Fibroblast of mammary gland (primary cell): ENCODE measurements around the gene ADCY9.

Experiments used
- DNase-seq: peaks from one replicate; pipeline ENCODE4 v3.0.0-alpha.2; 2010; ENCODE audit warnings: low read depth
- H3K4me3 ChIP-seq: 2 replicates; pipeline ENCODE4 v1.5.1; 2011; ENCODE audit warnings: low read depth, mild to moderate bottlenecking, low read length, moderate library complexity; ENCODE audit not compliant: control insufficient read depth
- TF ChIP-seq, protein P1 (sequence below): conservative IDR thresholded peaks from 2 replicates; pipeline ENCODE4 v1.5.1; 2011; ENCODE audit warnings: low read depth, low read length, inconsistent platforms; ENCODE audit not compliant: control insufficient read depth, insufficient read depth

Gene ADCY9

DNA sequence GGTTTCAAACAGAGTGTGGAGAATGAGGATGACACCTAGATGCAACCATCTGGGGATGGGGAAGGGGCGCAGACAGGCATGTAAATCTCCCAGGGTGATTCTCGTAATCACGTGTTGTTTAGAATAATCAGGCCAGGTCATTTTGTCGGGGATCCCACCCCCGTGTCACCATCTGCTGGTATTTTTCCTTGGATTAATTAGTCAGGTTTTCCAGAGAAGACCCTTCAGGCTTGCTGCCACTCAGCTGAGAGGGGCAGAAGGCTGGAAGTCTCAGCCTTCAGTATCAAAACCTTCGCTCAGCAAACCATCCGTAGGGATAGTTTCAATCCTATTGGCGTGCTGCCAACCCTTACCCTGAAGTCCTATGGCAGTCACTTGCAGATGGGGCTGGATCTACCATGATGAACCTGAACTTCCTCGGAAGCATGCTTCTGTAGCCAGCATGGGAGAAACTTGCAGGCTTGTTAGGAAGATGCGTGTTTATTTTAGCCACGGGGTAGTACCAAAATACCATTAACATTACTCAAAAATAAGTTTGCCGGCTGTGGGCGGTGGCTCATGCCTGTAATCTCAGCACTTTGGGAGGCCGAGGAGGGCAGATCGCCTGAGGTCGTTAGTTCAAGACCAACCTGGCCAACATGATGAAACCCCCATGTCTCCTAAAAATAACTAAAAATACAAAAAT, 7.5 kb upstream of the ADCY9 start:
- TF ChIP-seq, protein P1, sequence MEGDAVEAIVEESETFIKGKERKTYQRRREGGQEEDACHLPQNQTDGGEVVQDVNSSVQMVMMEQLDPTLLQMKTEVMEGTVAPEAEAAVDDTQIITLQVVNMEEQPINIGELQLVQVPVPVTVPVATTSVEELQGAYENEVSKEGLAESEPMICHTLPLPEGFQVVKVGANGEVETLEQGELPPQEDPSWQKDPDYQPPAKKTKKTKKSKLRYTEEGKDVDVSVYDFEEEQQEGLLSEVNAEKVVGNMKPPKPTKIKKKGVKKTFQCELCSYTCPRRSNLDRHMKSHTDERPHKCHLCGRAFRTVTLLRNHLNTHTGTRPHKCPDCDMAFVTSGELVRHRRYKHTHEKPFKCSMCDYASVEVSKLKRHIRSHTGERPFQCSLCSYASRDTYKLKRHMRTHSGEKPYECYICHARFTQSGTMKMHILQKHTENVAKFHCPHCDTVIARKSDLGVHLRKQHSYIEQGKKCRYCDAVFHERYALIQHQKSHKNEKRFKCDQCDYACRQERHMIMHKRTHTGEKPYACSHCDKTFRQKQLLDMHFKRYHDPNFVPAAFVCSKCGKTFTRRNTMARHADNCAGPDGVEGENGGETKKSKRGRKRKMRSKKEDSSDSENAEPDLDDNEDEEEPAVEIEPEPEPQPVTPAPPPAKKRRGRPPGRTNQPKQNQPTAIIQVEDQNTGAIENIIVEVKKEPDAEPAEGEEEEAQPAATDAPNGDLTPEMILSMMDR: no peak
- no peak overlapping the region for H3K4me3 ChIP-seq
- peak; percentile 57 for DNase-seq

DNA sequence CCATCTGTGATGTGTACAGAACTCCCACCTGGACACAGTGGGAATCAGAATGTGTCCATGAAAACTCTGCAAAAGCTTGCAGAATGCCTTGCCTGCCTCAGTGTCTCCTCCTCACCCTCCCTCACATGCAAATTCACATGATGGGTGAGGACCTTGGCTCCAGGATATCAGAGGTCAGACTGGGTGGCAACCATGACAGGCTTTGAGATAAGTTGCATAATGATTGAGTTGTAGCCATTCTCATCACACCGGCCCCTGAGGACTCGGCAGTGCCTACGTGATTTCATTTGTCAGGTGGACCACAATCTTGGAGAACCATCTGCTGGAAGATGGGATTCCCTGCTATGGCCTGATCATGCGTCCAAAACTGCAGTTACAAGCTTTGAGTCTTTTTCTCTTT, 3.9 kb upstream of the ADCY9 start:
- TF ChIP-seq, protein P1: no peak
- no peak for DNase-seq
- H3K4me3 ChIP-seq: no peak overlapping the region

DNA sequence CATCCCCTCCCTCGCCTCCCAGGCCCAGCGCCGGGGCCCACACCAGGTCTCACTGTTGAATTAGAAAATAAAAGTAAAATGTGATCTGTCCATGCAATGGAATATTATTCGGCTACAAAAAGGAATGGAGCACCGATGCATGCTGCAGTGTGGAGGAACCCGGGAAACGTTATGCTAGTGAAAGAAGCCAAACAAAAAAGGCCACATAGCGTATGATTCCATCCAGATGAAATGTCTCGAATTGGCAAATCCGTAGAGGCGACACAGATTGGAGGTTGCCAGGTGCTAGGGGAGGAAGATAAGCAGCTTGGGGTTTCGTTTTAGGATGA, 972 bp upstream of the ADCY9 start:
- TF ChIP-seq, protein P1: no peak
- peak overlapping the region; percentile 52 for H3K4me3 ChIP-seq
- DNase-seq: no peak

DNA sequence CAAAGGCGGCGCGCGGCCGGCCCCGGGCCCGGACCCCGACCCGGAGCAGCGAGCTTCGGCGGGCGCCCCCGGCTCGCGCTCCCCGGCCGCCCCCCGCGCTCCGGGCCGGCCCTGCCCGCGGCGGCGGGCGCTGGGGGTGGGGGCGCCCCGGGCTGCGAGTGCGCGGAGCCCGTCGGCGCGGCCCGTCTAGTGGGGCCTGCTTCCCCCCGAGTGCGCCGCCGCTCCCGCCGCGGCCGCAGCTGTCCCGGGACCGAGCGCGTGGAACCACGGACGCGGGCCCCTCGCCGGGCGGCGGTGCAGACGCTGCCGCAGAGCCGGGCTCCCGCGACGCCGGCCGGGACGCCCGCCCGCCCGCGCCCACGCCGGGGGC, 308 bp downstream of the ADCY9 start:
- peak overlapping the region; percentile 52 for H3K4me3 ChIP-seq
- no peak for DNase-seq
- TF ChIP-seq, protein P1: no peak

DNA sequence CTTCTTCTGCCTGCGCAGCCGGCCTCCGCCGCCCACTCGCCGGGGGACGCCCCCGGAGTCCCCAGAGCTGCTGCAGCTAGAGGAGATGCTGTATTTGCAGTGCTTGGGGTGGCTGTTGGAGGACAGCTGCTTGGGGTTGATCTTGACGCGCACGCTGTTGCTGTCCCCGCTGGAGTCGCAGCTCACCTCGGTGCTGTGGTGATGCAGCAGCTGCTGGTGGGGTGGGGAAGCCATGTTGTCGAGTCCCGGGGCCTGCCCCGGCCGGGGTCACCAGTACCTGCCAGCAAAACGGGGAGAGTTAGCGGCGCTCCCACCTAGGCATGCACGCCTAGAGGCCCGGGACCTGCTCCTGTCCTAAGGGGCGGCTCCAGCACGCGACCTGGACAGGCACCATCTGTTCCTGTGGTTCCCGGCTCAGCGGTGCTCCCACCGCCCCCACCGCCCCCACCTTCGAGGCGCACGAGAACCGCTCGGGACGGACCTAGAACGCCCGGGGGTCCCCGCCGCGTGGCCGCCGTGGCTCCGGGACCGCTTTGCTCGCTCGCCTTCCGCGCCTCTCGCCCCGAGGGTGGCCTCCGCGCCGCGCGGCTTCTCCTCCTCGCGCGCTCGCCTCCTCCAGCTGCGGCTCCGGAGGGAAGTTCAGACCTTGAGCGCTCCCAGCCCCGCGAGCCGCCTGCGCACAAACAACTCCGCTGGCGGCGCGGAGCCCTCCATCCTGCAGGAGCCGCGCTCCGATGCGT, 863 bp downstream of the ADCY9 start:
- DNase-seq: peak; percentile 60
- peak overlapping the region; percentile 52 for H3K4me3 ChIP-seq
- TF ChIP-seq, protein P1: no peak

DNA sequence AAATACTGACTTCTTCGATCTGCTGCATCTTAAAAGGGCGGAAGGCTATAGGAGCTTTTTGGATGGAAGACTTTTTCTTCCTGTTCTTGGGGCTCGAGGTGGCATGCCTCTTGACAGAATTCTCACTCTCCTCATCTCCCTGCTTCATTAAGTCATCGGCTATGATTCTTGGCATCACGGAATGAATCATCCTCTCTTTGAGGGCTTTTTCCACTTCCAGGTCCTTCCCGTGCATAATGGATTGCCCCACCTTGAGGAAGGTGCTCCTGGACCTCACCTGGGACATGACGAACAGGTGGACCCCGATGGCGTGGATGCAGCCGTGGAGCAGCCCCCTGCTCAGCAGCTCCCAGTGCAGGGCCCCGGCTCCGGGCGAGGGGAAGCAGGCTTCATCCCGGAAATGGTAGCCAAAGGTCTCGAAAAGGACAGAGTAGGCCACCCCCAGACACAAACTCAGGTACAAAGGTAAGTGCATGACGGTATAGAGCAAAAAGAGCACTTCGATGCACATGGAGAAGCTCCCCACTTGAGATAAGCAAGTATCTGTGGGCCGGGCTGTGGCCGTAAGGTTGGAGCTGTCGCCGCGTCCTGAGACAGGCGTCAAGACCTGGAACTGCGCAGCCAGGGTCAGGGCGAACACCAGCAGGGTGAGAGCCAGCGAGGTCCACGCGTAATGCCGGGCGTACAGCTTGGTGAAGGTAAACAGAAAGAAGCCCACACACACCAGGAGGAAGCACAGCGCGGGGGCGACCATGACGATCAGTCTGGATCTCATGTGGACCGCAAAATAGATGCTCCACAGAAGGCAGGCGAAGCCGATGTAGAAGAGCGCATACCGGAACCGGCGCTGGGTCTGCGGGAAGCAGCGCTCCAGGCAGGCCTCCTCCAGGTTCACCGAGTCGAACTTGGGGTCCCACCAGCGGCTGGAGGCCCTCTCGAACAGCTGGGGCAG, 1.7 kb downstream of the ADCY9 start:
- TF ChIP-seq, protein P1: no peak
- peak overlapping the region; percentile 52 for H3K4me3 ChIP-seq
- peak; percentile 21 for DNase-seq
